Gastrocnemius medialis (tissue), 4 donors: ENCODE measurements around the gene ITCH. TPM values are rescaled to one million over a fixed set of nuclear protein-coding genes. Genes with fewer than 3 reads are reported as not detected.

Source experiments
- ATAC-seq, 2 donors: fragments of 150-250 bp; one replicate each; pipeline ENCODE4 v1.9.1; 2016
- DNase-seq, 2 donors: peaks; one replicate each; pipeline ENCODE4 v3.0.0-alpha.2; 2019
- H3K27ac ChIP-seq, 4 donors: fragments of 200-600 bp; sonication (generic); 1 replicate in 1 of 4; 2 replicates in 3 of 4; pipeline ENCODE4 v1.5.1; 2016 to 2018; ENCODE audit warnings: mild to moderate bottlenecking in 2 of 4, moderate library complexity in 1 of 4
- H3K27me3 ChIP-seq, 3 donors: fragments of 200-600 bp; sonication (generic) in 2 of 3; 1 replicate in 1 of 3; 2 replicates in 2 of 3; pipeline versions ENCODE4 v1.5.1 to v1.6.0; 2016 to 2019; ENCODE audit warnings: mild to moderate bottlenecking in 1 of 3, moderate library complexity in 1 of 3
- H3K36me3 ChIP-seq, 2 donors: fragments of 200-600 bp; sonication (generic) in 1 of 2; one replicate each; pipeline ENCODE4 v1.5.1; 2017 to 2018
- H3K4me1 ChIP-seq, 2 donors: fragments of 200-600 bp; sonication (generic) in 1 of 2; one replicate each; pipeline ENCODE4 v1.5.1; 2016 to 2017; ENCODE audit warnings: mild to moderate bottlenecking in 2 of 2
- H3K4me3 ChIP-seq, 4 donors: fragments of 200-600 bp; sonication (generic) in 3 of 4; 1 replicate in 1 of 4; 2 replicates in 3 of 4; pipeline ENCODE4 v1.5.1; 2016 to 2019; ENCODE audit warnings: mild to moderate bottlenecking in 2 of 4
- H3K9me3 ChIP-seq, 3 donors: fragments of 200-600 bp; sonication (generic) in 2 of 3; 1 replicate in 1 of 3; 2 replicates in 2 of 3; pipeline ENCODE4 v1.5.1; 2016 to 2019
- CTCF ChIP-seq, 5 experiments: fragments of 450-650 bp in 3 of 5; fragments of 200-600 bp in 2 of 5; sonication (generic) in 2 of 5; IDR thresholded peaks in 4 of 5; conservative IDR thresholded peaks in 1 of 5; 1 replicate in 4 of 5; 2 replicates in 1 of 5; pipeline ENCODE4 v1.5.1; 2016 to 2019; ENCODE audit warnings: antibody characterized with exemption in 5 of 5, mild to moderate bottlenecking in 3 of 5, moderate library complexity in 3 of 5
- POLR2A ChIP-seq, 2 donors: fragments of 450-650 bp; IDR thresholded peaks; one replicate each; pipeline ENCODE4 v1.6.1; 2017; ENCODE audit warnings: antibody characterized with exemption in 2 of 2, mild to moderate bottlenecking in 2 of 2, moderate library complexity in 2 of 2
- in situ Hi-C, 4 donors: fragments of 200-750 bp; cut with MboI; loops; one replicate each; pipeline versions ENCODE4 v1.15.0 to v1.8.0; 2017; ENCODE audit warnings: low sequenced_read_pairs in 4 of 4
- intact Hi-C: fragments of 100-400 bp; cut with DNase I; formaldehyde crosslinking; loops from one replicate; pipeline ENCODE4 v1.15.1; 2023; ENCODE audit warnings: low total_unique reads
- total RNA-seq, 4 donors: library from RNA; depleted of rRNA; stranded (reverse); fragments of >200 nt; gene quantifications; one replicate each; pipeline versions ENCODE4 v1.1.0 to v1.2.3, GENCODE V29; 2016

Gene ITCH
- total RNA-seq, 4 donors from 2014 or later = 32.9 to 55.2 (median 52.0) TPM

GRCh38 chr20:34534391-34535165, 171.5 kb downstream of the ITCH start:
- Histone ChIP-seq H3K4me1 (peaks cover 14 to 17% of the 10 kb centered on the region in 2 donors), H3K36me3 (peaks cover 0 to 66% of the 10 kb centered on the region in 2 donors), H3K4me3 (no peak overlapping the region), H3K27me3 (no peaks in the 10 kb centered on the region), H3K9me3 (no peaks in the 10 kb centered on the region), H3K27ac (no peak overlapping the region)
- DNase-seq (no peak), ATAC-seq (no peak)
- TF ChIP-seq POLR2A (IDR thresholded peaks at IDR 0.05) (no peak), CTCF (IDR thresholded peaks at IDR 0.05 in 4 of 5, conservative IDR thresholded peaks at IDR 0.05 in 1 of 5) (no peak)
- intact Hi-C loops (loop anchor here (5.0 kb wide), 1 partner anchor 173 kb away; no protein-coding TSS in a partner anchor), in situ Hi-C loops (loop anchor here in 1 of 4 donors (25.0 kb wide), 1 partner anchor 178 kb away; the partner anchor contains the start of gene TP53INP2)

- intact Hi-C loops (loop anchor here (5.0 kb wide), 1 partner anchor 172 kb away; no protein-coding TSS in a partner anchor), in situ Hi-C loops (loop anchor here in 1 of 4 donors (25.0 kb wide), 1 partner anchor 177 kb away; the partner anchor contains the start of gene TP53INP2)
- ATAC-seq (no peak), DNase-seq (no peak)
- no peak overlapping the region for H3K4me3 ChIP-seq
- H3K27ac ChIP-seq = no peak overlapping the region
- no peak for TF ChIP-seq POLR2A (IDR thresholded peaks at IDR 0.05)
- H3K36me3 ChIP-seq = peaks cover 0 to 62% of the 10 kb centered on the region in 2 donors
- no peaks in the 10 kb centered on the region for H3K9me3 ChIP-seq
- no peaks in the 10 kb centered on the region for H3K27me3 ChIP-seq
- H3K4me1 ChIP-seq = peaks cover 8 to 17% of the 10 kb centered on the region in 2 donors
Measured at GRCh38 chr20:34535301-34535840, 172.3 kb downstream of the ITCH start.

GRCh38 chr20:34535857-34536256, 172.8 kb downstream of the ITCH start:
- H3K4me1 ChIP-seq = peaks cover 8 to 17% of the 10 kb centered on the region in 2 donors
- H3K9me3 ChIP-seq = no peaks in the 10 kb centered on the region
- no peak overlapping the region for H3K4me3 ChIP-seq
- intact Hi-C loops (loop anchor here (5.0 kb wide), 1 partner anchor 171 kb away; no protein-coding TSS in a partner anchor), in situ Hi-C loops (loop anchor here in 1 of 4 donors (25.0 kb wide), 1 partner anchor 176 kb away; the partner anchor contains the start of gene TP53INP2)
- TF ChIP-seq POLR2A (IDR thresholded peaks at IDR 0.05) = no peak
- H3K27me3 ChIP-seq = no peaks in the 10 kb centered on the region
- ATAC-seq (no peak), DNase-seq (no peak)
- peaks cover 0 to 62% of the 10 kb centered on the region in 2 donors for H3K36me3 ChIP-seq
- no peak overlapping the region for H3K27ac ChIP-seq

GRCh38 chr20:34536798-34537394, 173.8 kb downstream of the ITCH start:
- intact Hi-C loops (loop anchor here (5.0 kb wide), 1 partner anchor 170 kb away; no protein-coding TSS in a partner anchor), in situ Hi-C loops (loop anchor here in 1 of 4 donors (25.0 kb wide), 1 partner anchor 175 kb away; the partner anchor contains the start of gene TP53INP2)
- H3K9me3 ChIP-seq = no peaks in the 10 kb centered on the region
- no peak for ATAC-seq
- H3K4me1 ChIP-seq = peaks cover 8 to 17% of the 10 kb centered on the region in 2 donors
- DNase-seq = peak in 1 of 2 donors; percentile 39
- H3K4me3 ChIP-seq = no peak overlapping the region
- TF ChIP-seq CTCF (IDR thresholded peaks at IDR 0.05 in 4 of 5, conservative IDR thresholded peaks at IDR 0.05 in 1 of 5) = peak in 3 of 5 experiments; percentile 12 to 42 (median 33)
- no peak for TF ChIP-seq POLR2A (IDR thresholded peaks at IDR 0.05)
- no peak overlapping the region for H3K27ac ChIP-seq
- H3K27me3 ChIP-seq = no peaks in the 10 kb centered on the region
- peaks cover 0 to 69% of the 10 kb centered on the region in 2 donors for H3K36me3 ChIP-seq

GRCh38 chr20:34537651-34538050, 174.6 kb downstream of the ITCH start:
- Histone ChIP-seq H3K36me3 (peaks cover 0 to 63% of the 10 kb centered on the region in 2 donors), H3K4me1 (peaks cover 8 to 16% of the 10 kb centered on the region in 2 donors), H3K9me3 (no peaks in the 10 kb centered on the region), H3K27ac (no peak overlapping the region), H3K4me3 (no peak overlapping the region), H3K27me3 (no peaks in the 10 kb centered on the region)
- intact Hi-C loops = loop anchor here (5.0 kb wide), 1 partner anchor 170 kb away; no protein-coding TSS in a partner anchor
- in situ Hi-C loops = loop anchor here in 1 of 4 donors (25.0 kb wide), 1 partner anchor 175 kb away; the partner anchor contains the start of gene TP53INP2
- ATAC-seq = no peak
- TF ChIP-seq CTCF (IDR thresholded peaks at IDR 0.05 in 4 of 5, conservative IDR thresholded peaks at IDR 0.05 in 1 of 5) (no peak), POLR2A (IDR thresholded peaks at IDR 0.05) (no peak)
- DNase-seq = no peak
